Testis (tissue), 2 donors: ENCODE measurements around the gene NUP37.

Source experiments
- POLR2A ChIP-seq: fragments of 450-650 bp; IDR thresholded peaks from one replicate; pipeline ENCODE4 v1.6.1; 2017; ENCODE audit warnings: antibody characterized with exemption, mild to moderate bottlenecking, moderate library complexity
- TF ChIP-seq, protein P1 (sequence below), 3 experiments: fragments of 450-650 bp in 2 of 3; fragments of 200-600 bp in 1 of 3; sonication (generic) in 1 of 3; IDR thresholded peaks; one replicate each; pipeline ENCODE4 v1.5.1; 2016 to 2019; ENCODE audit warnings: antibody characterized with exemption in 3 of 3, mild to moderate bottlenecking in 2 of 3, moderate library complexity in 1 of 3

DNA sequence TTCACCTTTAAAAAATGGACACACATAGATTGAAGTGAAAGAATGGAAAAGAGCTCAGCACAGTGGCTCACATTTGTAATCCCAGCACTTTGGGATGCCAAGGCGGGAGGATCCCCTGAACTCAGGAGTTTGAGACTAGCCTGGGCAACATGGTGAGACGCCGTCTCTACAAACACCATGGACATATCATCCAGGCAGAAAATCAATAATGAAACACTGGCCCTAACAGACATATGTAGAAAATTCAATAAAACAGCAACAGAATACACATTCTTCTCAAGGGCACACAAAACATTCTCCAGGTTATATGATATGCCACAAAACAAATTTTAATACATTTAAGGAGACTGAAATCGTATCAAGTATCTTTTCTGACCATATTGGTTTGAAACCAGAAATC is 65.6 kb downstream of the NUP37 start:
- TF ChIP-seq, protein P1, sequence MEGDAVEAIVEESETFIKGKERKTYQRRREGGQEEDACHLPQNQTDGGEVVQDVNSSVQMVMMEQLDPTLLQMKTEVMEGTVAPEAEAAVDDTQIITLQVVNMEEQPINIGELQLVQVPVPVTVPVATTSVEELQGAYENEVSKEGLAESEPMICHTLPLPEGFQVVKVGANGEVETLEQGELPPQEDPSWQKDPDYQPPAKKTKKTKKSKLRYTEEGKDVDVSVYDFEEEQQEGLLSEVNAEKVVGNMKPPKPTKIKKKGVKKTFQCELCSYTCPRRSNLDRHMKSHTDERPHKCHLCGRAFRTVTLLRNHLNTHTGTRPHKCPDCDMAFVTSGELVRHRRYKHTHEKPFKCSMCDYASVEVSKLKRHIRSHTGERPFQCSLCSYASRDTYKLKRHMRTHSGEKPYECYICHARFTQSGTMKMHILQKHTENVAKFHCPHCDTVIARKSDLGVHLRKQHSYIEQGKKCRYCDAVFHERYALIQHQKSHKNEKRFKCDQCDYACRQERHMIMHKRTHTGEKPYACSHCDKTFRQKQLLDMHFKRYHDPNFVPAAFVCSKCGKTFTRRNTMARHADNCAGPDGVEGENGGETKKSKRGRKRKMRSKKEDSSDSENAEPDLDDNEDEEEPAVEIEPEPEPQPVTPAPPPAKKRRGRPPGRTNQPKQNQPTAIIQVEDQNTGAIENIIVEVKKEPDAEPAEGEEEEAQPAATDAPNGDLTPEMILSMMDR (IDR thresholded peaks at IDR 0.05) = no peak
- no peak for TF ChIP-seq POLR2A
